MM.1S (cell line): Measurements from ENCODE around the gene RABL6.

Source experiments
- CTCF ChIP-seq: fragments of 300-600 bp; sonication (generic); IDR thresholded peaks from 2 replicates; pipeline ENCODE4 v1.5.1; 2016; ENCODE audit warnings: antibody characterized with exemption, low read length, mixed read lengths
- EZH2 ChIP-seq: fragments of 300-600 bp; sonication (generic); optimal IDR thresholded peaks from 2 replicates; pipeline ENCODE3; 2017; ENCODE audit warnings: low read depth, mild to moderate bottlenecking, antibody characterized with exemption, low read length, mixed read lengths
- EZH2phosphoT487 ChIP-seq: fragments of 300-600 bp; sonication (generic); IDR thresholded peaks from 2 replicates; pipeline ENCODE4 v1.6.1; 2018; ENCODE audit warnings: antibody characterized with exemption, low read length

- TF ChIP-seq CTCF (no peak), EZH2 (no peak), EZH2phosphoT487 (no peak)
These were observed 52.8 kb downstream of the RABL6 start for GRCh38 chr9:136860529-136860928.
